ENCODE data around the gene PLEKHO2.

Gene PLEKHO2

GRCh38 chr15:64816452-64816851 is 25.3 kb upstream of the PLEKHO2 start:
- H3K4me3 ChIP-seq (ENCODE audit: low read length): no peak overlapping the region
- TF ChIP-seq CTCF (conservative IDR thresholded peaks at IDR 0.05; ENCODE audit: low read length): no peak
- DNase-seq (ENCODE audit: low read depth): no peak

- peak overlapping the region; percentile 67 for H3K4me3 ChIP-seq (ENCODE audit: low read length)
- DNase-seq (ENCODE audit: low read depth): no peak
- no peak for TF ChIP-seq CTCF (conservative IDR thresholded peaks at IDR 0.05; ENCODE audit: low read length)
Measured at GRCh38 chr15:64824929-64825430, 16.7 kb upstream of the PLEKHO2 start.

GRCh38 chr15:64825431-64826294 is 16.1 kb upstream of the PLEKHO2 start, which contains the start of gene PIF1:
TSS of gene PIF1 (minus strand) at chr15:64825647. CDS start at chr15:64824335, 1,312 bp downstream.
- TF ChIP-seq CTCF (conservative IDR thresholded peaks at IDR 0.05; ENCODE audit: low read length): no peak

GRCh38 chr15:64828985-64829384 is 12.7 kb upstream of the PLEKHO2 start:
- H3K4me3 ChIP-seq (ENCODE audit: low read length): no peak overlapping the region
- TF ChIP-seq CTCF (conservative IDR thresholded peaks at IDR 0.05; ENCODE audit: low read length): no peak
- no peak for DNase-seq (ENCODE audit: low read depth)

More at GRCh38 chr15:64825431-64826294, 16.1 kb upstream of the PLEKHO2 start, which contains the start of gene PIF1:
- H3K4me3 ChIP-seq (ENCODE audit: low read length): peak within 1 kb of the TSS; percentile 67
- peak; percentile 99 for DNase-seq (ENCODE audit: low read depth)

GRCh38 chr15:64833690-64834089 is 8.0 kb upstream of the PLEKHO2 start:
- no peak for DNase-seq (ENCODE audit: low read depth)
- H3K4me3 ChIP-seq (ENCODE audit: low read length): no peak overlapping the region
- no peak for TF ChIP-seq CTCF (conservative IDR thresholded peaks at IDR 0.05; ENCODE audit: low read length)

- TF ChIP-seq CTCF (conservative IDR thresholded peaks at IDR 0.05; ENCODE audit: low read length): no peak
- no peak for DNase-seq (ENCODE audit: low read depth)
- peak overlapping the region; percentile 32 for H3K4me3 ChIP-seq (ENCODE audit: low read length)
Measured at GRCh38 chr15:64836023-64836536, 5.6 kb upstream of the PLEKHO2 start.
